ENCODE data around the gene L3MBTL4.

DNA sequence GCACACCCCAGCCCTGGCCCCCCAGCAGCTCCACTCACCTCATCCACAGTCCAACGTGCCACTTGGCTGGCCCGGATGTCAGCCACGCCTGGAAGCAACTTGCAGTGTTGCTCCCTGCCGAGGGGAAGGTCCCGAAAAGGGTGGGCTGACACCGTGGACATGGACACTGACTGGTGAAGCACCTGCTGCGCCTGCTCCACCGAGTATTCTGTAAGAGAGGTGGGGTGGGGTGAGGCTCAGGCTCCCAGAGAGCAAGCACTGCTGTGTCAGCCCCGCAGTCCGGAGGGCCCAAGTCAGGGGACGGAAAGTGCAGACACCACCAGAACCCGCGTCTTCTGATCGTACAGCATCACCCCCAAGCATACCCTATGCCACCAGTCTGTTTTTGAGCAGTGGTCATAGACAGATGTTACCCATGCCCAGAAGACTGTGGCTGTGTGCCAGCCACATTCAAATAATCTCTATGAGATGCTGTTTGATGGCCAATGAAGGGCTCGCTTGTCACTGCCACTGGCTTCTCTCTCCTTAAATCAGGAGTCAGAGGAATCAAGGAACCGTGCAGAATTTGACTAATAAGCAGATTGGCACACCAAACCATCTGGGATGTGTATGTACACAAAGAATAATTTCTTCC is 445.2 kb downstream of the L3MBTL4 start:
- TF ChIP-seq, protein P1, sequence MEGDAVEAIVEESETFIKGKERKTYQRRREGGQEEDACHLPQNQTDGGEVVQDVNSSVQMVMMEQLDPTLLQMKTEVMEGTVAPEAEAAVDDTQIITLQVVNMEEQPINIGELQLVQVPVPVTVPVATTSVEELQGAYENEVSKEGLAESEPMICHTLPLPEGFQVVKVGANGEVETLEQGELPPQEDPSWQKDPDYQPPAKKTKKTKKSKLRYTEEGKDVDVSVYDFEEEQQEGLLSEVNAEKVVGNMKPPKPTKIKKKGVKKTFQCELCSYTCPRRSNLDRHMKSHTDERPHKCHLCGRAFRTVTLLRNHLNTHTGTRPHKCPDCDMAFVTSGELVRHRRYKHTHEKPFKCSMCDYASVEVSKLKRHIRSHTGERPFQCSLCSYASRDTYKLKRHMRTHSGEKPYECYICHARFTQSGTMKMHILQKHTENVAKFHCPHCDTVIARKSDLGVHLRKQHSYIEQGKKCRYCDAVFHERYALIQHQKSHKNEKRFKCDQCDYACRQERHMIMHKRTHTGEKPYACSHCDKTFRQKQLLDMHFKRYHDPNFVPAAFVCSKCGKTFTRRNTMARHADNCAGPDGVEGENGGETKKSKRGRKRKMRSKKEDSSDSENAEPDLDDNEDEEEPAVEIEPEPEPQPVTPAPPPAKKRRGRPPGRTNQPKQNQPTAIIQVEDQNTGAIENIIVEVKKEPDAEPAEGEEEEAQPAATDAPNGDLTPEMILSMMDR (conservative IDR thresholded peaks at IDR 0.05; ENCODE audit: low read length) = no peak
- TF ChIP-seq EZH2phosphoT487 (IDR thresholded peaks at IDR 0.05; ENCODE audit: borderline replicate concordance, low read depth, low read length) = no peak
